PC-3 (cell line): ENCODE data around the gene PRR32.

Source experiments
- CTCF ChIP-seq: fragments of 300-600 bp; sonication (generic); conservative IDR thresholded peaks from 2 replicates; pipeline ENCODE4 v1.5.1; 2017; ENCODE audit warnings: antibody characterized with exemption, low read depth, mild to moderate bottlenecking, low read length
- EZH2phosphoT487 ChIP-seq: fragments of 300-600 bp; sonication (generic); IDR thresholded peaks from 2 replicates; pipeline ENCODE4 v1.6.1; 2018; ENCODE audit warnings: mild to moderate bottlenecking, antibody characterized with exemption, low read length, borderline replicate concordance

- TF ChIP-seq CTCF (no peak), EZH2phosphoT487 (no peak)
These were observed 4.9 kb downstream of the PRR32 start for GRCh38 chrX:126824338-126825007.
